ENCODE data around the gene GRID1. TPM values are rescaled to one million over a fixed set of nuclear protein-coding genes. Genes with fewer than 3 reads are reported as not detected.

The GRID1 gene
- total RNA-seq, 1 experiment from 2014 or later = 5.6 TPM

DNA sequence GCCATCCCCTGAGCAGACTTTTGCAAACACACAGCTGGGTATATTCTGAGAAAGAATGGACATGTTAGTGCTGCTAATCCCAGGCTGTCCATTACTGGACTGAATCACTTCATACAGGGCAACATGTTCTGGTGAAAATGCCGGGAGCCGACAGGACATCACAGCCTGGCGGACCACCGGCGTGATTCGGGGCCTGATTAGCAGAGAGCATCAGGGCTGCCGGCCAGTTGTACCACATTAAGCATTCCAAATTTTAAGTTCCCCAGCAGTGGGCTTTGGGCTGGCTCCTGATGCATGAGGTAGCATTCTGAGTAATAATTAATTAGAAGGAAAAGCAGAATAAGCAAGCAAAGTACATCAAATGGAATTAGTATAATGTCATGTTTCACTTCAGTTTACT, 229.0 kb downstream of the GRID1 start:
- intact Hi-C loops (cut with micrococcal nuclease) = no loop called here
- no peaks in the 10 kb centered on the region for H3K9me2 ChIP-seq (ENCODE audit: insufficient read depth)
- no peak for DNase-seq (ENCODE audit: low read depth, low spot score)
- ATAC-seq = no peak
- H4K20me1 ChIP-seq (ENCODE audit: insufficient read depth) = no peaks in the 10 kb centered on the region
- ChIA-PET RAD21 (ENCODE audit: low non-redundant PET in 1 of 2, low total read pairs in 2 of 2, uncharacterized antibody in 2 of 2, unreplicated experiment in 2 of 2) (no interaction called here), CTCF (no interaction called here), POLR2A (no interaction called here)
- no peaks in the 10 kb centered on the region for H3K27me3 ChIP-seq (ENCODE audit: insufficient read depth, low read length)
- no peaks in the 10 kb centered on the region for H3K36me3 ChIP-seq (ENCODE audit: control insufficient read depth in 1 of 2, insufficient read depth in 2 of 2, low read length in 2 of 2)
- no peak overlapping the region for H3K4me2 ChIP-seq (ENCODE audit: low read length)
- BruUV-seq (replicated peaks) = no TSS peak
- no peak overlapping the region for H3K4me3 ChIP-seq (replicated peaks in 1 of 2; ENCODE audit: low read depth in 1 of 2, low read length in 2 of 2)
- H3K79me2 ChIP-seq (ENCODE audit: insufficient read depth, low read length) = no peaks in the 10 kb centered on the region
- TF ChIP-seq ZNF274 (IDR thresholded peaks at IDR 0.05; ENCODE audit: low read depth, low read length) (no peak), RAD21 (IDR thresholded peaks at IDR 0.05; ENCODE audit: low read depth) (no peak), EZH2phosphoT487 (IDR thresholded peaks at IDR 0.05; ENCODE audit: borderline replicate concordance) (no peak), CBX3 (IDR thresholded peaks at IDR 0.05; ENCODE audit: low read depth) (no peak)
- TF ChIP-seq, protein P1, sequence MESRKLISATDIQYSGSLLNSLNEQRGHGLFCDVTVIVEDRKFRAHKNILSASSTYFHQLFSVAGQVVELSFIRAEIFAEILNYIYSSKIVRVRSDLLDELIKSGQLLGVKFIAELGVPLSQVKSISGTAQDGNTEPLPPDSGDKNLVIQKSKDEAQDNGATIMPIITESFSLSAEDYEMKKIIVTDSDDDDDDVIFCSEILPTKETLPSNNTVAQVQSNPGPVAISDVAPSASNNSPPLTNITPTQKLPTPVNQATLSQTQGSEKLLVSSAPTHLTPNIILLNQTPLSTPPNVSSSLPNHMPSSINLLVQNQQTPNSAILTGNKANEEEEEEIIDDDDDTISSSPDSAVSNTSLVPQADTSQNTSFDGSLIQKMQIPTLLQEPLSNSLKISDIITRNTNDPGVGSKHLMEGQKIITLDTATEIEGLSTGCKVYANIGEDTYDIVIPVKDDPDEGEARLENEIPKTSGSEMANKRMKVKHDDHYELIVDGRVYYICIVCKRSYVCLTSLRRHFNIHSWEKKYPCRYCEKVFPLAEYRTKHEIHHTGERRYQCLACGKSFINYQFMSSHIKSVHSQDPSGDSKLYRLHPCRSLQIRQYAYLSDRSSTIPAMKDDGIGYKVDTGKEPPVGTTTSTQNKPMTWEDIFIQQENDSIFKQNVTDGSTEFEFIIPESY (IDR thresholded peaks at IDR 0.05; ENCODE audit: extremely low read depth, insufficient replicate concordance, low read length) = no peak
- TF ChIP-seq, protein P2, sequence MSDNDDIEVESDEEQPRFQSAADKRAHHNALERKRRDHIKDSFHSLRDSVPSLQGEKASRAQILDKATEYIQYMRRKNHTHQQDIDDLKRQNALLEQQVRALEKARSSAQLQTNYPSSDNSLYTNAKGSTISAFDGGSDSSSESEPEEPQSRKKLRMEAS (IDR thresholded peaks at IDR 0.05) = no peak
- H3K4me1 ChIP-seq (ENCODE audit: control insufficient read depth in 1 of 2, insufficient read depth in 2 of 2, low read length in 2 of 2) = no peaks in the 10 kb centered on the region
- H2AFZ ChIP-seq (ENCODE audit: low read depth, low read length, poor library complexity, severe bottlenecking) = no peak overlapping the region
- no peaks in the 10 kb centered on the region for H3K9me3 ChIP-seq (ENCODE audit: control insufficient read depth in 1 of 2, insufficient read depth in 1 of 2, low read depth in 1 of 2, low read length in 2 of 2)
- no peak overlapping the region for H3K9ac ChIP-seq (ENCODE audit: low read length)
- H3K27ac ChIP-seq (ENCODE audit: low read depth, low read length) = no peak overlapping the region

DNA sequence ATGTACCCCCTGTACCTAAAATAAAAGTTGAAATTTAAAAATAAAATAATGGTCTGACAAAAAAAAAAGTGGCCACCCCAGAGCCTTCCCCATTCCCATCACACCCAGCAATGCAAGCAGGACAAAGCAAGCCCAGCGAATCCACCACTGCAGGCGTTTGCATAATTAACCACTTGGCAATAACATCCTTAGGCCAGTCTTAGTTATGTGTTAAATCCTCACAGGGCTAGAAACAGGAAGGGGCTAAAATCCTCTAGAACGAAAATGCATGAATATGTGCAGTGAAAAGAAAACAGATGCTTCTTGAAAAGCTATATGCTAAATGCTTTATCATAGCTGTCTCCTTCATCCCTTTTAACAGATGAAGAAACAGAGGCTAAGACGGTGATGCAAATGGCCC, 229.7 kb downstream of the GRID1 start:
- H3K36me3 ChIP-seq (ENCODE audit: control insufficient read depth in 1 of 2, insufficient read depth in 2 of 2, low read length in 2 of 2) = no peaks in the 10 kb centered on the region
- no peak overlapping the region for H2AFZ ChIP-seq (ENCODE audit: low read depth, low read length, poor library complexity, severe bottlenecking)
- H3K4me1 ChIP-seq (ENCODE audit: control insufficient read depth in 1 of 2, insufficient read depth in 2 of 2, low read length in 2 of 2) = no peaks in the 10 kb centered on the region
- H3K4me2 ChIP-seq (ENCODE audit: low read length) = no peak overlapping the region
- no peak overlapping the region for H3K4me3 ChIP-seq (replicated peaks in 1 of 2; ENCODE audit: low read depth in 1 of 2, low read length in 2 of 2)
- RAD21 ChIA-PET (ENCODE audit: low non-redundant PET in 1 of 2, low total read pairs in 2 of 2, uncharacterized antibody in 2 of 2, unreplicated experiment in 2 of 2) = no interaction called here
- no peaks in the 10 kb centered on the region for H3K79me2 ChIP-seq (ENCODE audit: insufficient read depth, low read length)
- no peaks in the 10 kb centered on the region for H3K9me3 ChIP-seq (ENCODE audit: control insufficient read depth in 1 of 2, insufficient read depth in 1 of 2, low read depth in 1 of 2, low read length in 2 of 2)
- CTCF ChIA-PET = no interaction called here
- no peak for ATAC-seq
- no peak for DNase-seq (ENCODE audit: low read depth, low spot score)
- H3K27ac ChIP-seq (ENCODE audit: low read depth, low read length) = no peak overlapping the region
- no peaks in the 10 kb centered on the region for H3K27me3 ChIP-seq (ENCODE audit: insufficient read depth, low read length)
- BruUV-seq (replicated peaks) = no TSS peak
- no peaks in the 10 kb centered on the region for H4K20me1 ChIP-seq (ENCODE audit: insufficient read depth)
- TF ChIP-seq POLR2AphosphoS5 (IDR thresholded peaks at IDR 0.05; ENCODE audit: low read depth, low read length) = no peak
- no peak for TF ChIP-seq EGR1 (IDR thresholded peaks at IDR 0.05; ENCODE audit: low read depth)
- TF ChIP-seq EZH2 (IDR thresholded peaks at IDR 0.05) = no peak
- no peak for TF ChIP-seq POLR2A (IDR thresholded peaks at IDR 0.05; ENCODE audit: borderline replicate concordance, extremely low read depth, insufficient read depth, insufficient read length)
- no peak for TF ChIP-seq SP1 (IDR thresholded peaks at IDR 0.05; ENCODE audit: low read depth)
- TF ChIP-seq CEBPB (IDR thresholded peaks at IDR 0.05; ENCODE audit: low read depth) = no peak
- no peak for TF ChIP-seq YY1 (IDR thresholded peaks at IDR 0.05; ENCODE audit: extremely low read depth, insufficient replicate concordance, low read depth, low read length)
- no peak for TF ChIP-seq SRF (IDR thresholded peaks at IDR 0.05; ENCODE audit: low read depth)
- no peak for TF ChIP-seq ZNF274 (IDR thresholded peaks at IDR 0.05; ENCODE audit: low read depth, low read length)
- H3K9ac ChIP-seq (ENCODE audit: low read length) = no peak overlapping the region
- H3K9me2 ChIP-seq (ENCODE audit: insufficient read depth) = no peaks in the 10 kb centered on the region
- intact Hi-C loops (cut with micrococcal nuclease) = no loop called here
- POLR2A ChIA-PET = no interaction called here

All from HCT116 (cell line).